Keratinocyte (primary cell): ENCODE results near the gene ARID1B. TPM values are rescaled to one million over a fixed set of nuclear protein-coding genes. Genes with fewer than 3 reads are reported as not detected.

ENCODE experiments used
- DNase-seq: peaks from one replicate; pipeline ENCODE4 v3.0.0-alpha.2; 2011; ENCODE audit warnings: low read depth, missing footprints, low spot score
- FAIRE-seq: peaks from 2 replicates; lab custom pipeline; 2011; peaks lifted over from hg19 to GRCh38; lab: Jason Lieb, UNC
- H2AFZ ChIP-seq: 2 replicates; pipeline ENCODE4 v1.6.0; 2012; ENCODE audit warnings: low read length, control low read depth, inconsistent platforms; ENCODE audit not compliant: control insufficient read depth
- H3K27ac ChIP-seq: 2 replicates; pipeline ENCODE4 v1.5.1; 2011; ENCODE audit warnings: low read length; ENCODE audit not compliant: control insufficient read depth, insufficient read depth
- H3K27me3 ChIP-seq: 3 replicates; pipeline ENCODE4 v1.6.0; 2011; ENCODE audit warnings: low read length; ENCODE audit not compliant: control insufficient read depth, insufficient read depth; ENCODE audit errors: extremely low read depth
- H3K36me3 ChIP-seq, 2 experiments: 2 replicates in 1 of 2; 3 replicates in 1 of 2; pipeline ENCODE4 v1.5.1; 2011; ENCODE audit warnings: low read length in 2 of 2, mild to moderate bottlenecking in 1 of 2; ENCODE audit not compliant: control insufficient read depth in 2 of 2, insufficient read depth in 2 of 2; ENCODE audit errors: extremely low read depth in 1 of 2
- H3K4me1 ChIP-seq: 3 replicates; pipeline ENCODE4 v1.5.1; 2011; ENCODE audit warnings: low read length; ENCODE audit not compliant: control insufficient read depth, insufficient read depth; ENCODE audit errors: extremely low read depth
- H3K4me2 ChIP-seq: 3 replicates; pipeline ENCODE4 v1.6.0; 2011; ENCODE audit warnings: low read depth, low read length; ENCODE audit not compliant: control insufficient read depth, insufficient read depth; ENCODE audit errors: extremely low read depth
- H3K4me3 ChIP-seq, 3 experiments: fragments of 200-600 bp in 1 of 3; sonication (generic) in 1 of 3; 2 replicates in 2 of 3; 3 replicates in 1 of 3; pipeline ENCODE4 v1.5.1; 2011 to 2016; ENCODE audit warnings: low read length in 3 of 3, mild to moderate bottlenecking in 3 of 3, control low read depth in 2 of 3, inconsistent platforms in 1 of 3, low read depth in 1 of 3, mixed read lengths in 1 of 3, mixed run types in 1 of 3, moderate library complexity in 1 of 3; ENCODE audit not compliant: control insufficient read depth in 2 of 3, insufficient read depth in 2 of 3; ENCODE audit errors: extremely low read depth in 1 of 3
- H3K79me2 ChIP-seq: 2 replicates; pipeline ENCODE4 v1.6.0; 2012; ENCODE audit warnings: low read length; ENCODE audit not compliant: control insufficient read depth, insufficient read depth
- H3K9ac ChIP-seq: 3 replicates; pipeline ENCODE4 v1.6.0; 2011; ENCODE audit warnings: low read length; ENCODE audit not compliant: control insufficient read depth, insufficient read depth; ENCODE audit errors: extremely low read depth
- H3K9me1 ChIP-seq: 3 replicates; pipeline ENCODE4 v1.6.0; 2011; ENCODE audit warnings: low read length; ENCODE audit not compliant: control insufficient read depth, insufficient read depth; ENCODE audit errors: extremely low read depth
- H3K9me3 ChIP-seq: 2 replicates; pipeline ENCODE4 v1.5.1; 2012; ENCODE audit warnings: low read depth, low read length; ENCODE audit not compliant: control insufficient read depth
- H4K20me1 ChIP-seq: 3 replicates; pipeline ENCODE4 v1.6.0; 2011; ENCODE audit warnings: low read length; ENCODE audit not compliant: control insufficient read depth, insufficient read depth; ENCODE audit errors: extremely low read depth
- CTCF ChIP-seq, 3 experiments: IDR thresholded peaks in 1 of 3; conservative IDR thresholded peaks in 1 of 3; optimal IDR thresholded peaks in 1 of 3; 2 replicates in 2 of 3; 3 replicates in 1 of 3; pipeline versions ENCODE3 to v1.5.1; 2011; ENCODE audit warnings: low read length in 3 of 3, mild to moderate bottlenecking in 3 of 3, moderate library complexity in 2 of 3, control low read depth in 1 of 3, inconsistent platforms in 1 of 3; ENCODE audit not compliant: insufficient read depth in 2 of 3; ENCODE audit errors: extremely low read depth in 1 of 3
- EZH2 ChIP-seq: IDR thresholded peaks from one replicate; pipeline ENCODE4 v1.6.1; 2012; ENCODE audit warnings: inconsistent platforms, mild to moderate bottlenecking, low read length, moderate library complexity
- dilution Hi-C: fragments of 300-500 bp; cut with MboI; formaldehyde crosslinking; loops from one replicate; pipeline ENCODE4 v1.7.0; 2020; ENCODE audit warnings: low sequenced_read_pairs; ENCODE audit not compliant: extremely low pct_ligation_motif_present
- polyA plus RNA-seq, 5 experiments: library from polyadenylated mRNA; depleted of rRNA in 3 of 5; stranded (reverse) in 3 of 5; stranded (forward) in 1 of 5; unstranded in 1 of 5; fragments of >200 nt; gene quantifications; 1 replicate in 1 of 5; 2 replicates in 3 of 5; 3 replicates in 1 of 5; pipeline versions ENCODE4 v1.2.1 to v1.2.3, GENCODE V29; 2011 to 2012; ENCODE audit warnings: missing spikeins in 2 of 5, low read depth in 1 of 5, low replicate concordance in 1 of 5

The ARID1B gene
- polyA plus RNA-seq, 1 donor (not counting 4 experiments of a cell fraction or from before 2014, with no cell fraction given) = 14.9 TPM

DNA sequence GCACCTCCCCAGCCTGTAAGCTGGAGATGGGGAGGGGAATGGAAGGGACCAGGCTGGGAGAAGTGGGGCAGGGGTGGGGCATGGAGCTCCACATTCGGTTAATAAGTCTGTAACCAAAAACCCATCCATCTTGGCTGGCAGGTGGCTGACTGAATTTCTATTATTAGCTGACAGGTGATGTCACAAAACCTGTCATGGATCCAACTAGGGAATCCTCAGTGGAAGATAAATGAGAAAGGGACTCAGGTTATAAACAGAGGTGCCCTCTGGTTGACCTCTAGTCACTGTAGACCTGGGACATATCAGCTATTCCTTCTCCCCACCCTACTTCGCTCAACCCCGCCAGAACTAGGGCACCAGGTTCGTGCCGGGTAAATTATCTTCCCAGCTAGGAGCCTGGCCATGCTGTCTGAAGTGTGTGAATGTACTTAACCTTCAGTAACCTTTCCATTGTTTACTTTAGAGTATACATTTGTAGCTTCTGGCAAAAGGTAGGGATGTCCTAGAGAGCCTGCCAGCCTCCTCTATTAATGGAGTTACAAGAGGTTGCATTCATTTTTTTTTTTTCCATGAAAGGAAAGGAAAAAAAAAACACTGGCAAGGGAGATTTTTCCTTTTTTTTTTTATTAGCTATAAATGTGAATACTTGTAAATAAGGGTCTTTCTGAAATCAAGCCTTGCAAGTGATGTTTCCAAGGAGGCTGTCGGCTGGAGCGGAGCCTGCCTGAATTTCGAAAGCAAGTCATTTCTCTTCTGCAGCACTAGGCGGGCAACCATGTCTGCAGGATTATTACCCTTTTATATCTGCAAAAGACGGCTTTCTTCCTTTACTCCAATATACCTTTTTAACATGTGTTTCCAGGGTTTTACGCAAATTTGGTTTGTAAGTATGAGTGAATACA, 410.3 kb downstream of the ARID1B start:
- Histone ChIP-seq H3K79me2 (no peaks in the 10 kb centered on the region), H3K36me3 (peaks cover 11 to 18% of the 10 kb centered on the region in 2 experiments), H2AFZ (no peak overlapping the region), H3K27me3 (no peaks in the 10 kb centered on the region), H3K9me3 (no peaks in the 10 kb centered on the region), H3K4me3 (no peak overlapping the region), H3K4me1 (peaks cover 10% of the 10 kb centered on the region), H4K20me1 (no peaks in the 10 kb centered on the region), H3K9me1 (no peaks in the 10 kb centered on the region), H3K27ac (no peak overlapping the region), H3K9ac (no peak overlapping the region), H3K4me2 (no peak overlapping the region)
- TF ChIP-seq EZH2 (no peak), CTCF (optimal IDR thresholded peaks at IDR 0.05 in 1 of 3, IDR thresholded peaks at IDR 0.05 in 1 of 3, conservative IDR thresholded peaks at IDR 0.05 in 1 of 3; ENCODE audit: extremely low read depth in 1 of 3, insufficient read depth in 2 of 3, low read length in 3 of 3) (no peak)
- FAIRE-seq (no peak), DNase-seq (no peak)
- dilution Hi-C loops = no loop called here

DNA sequence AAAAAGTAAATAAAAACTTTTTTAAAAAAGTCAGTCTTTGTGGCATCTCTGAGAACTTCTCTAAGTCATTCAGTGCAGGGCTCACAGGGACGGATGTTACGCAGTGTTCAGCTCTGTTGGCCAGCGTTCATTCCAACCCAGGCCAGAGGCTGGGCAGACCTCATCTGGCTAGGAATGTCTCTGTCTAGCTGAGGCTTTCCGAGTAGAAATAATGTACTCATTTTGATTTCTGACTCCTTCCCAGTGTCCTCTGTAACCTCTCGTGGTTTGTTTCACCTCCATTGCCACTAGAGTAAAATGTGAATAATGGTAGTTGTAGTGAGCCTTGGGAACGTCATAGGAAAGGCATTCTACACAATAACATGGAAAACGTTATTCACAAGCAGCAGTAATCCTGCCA, 411.0 kb downstream of the ARID1B start:
- Histone ChIP-seq H3K9me3 (no peaks in the 10 kb centered on the region), H2AFZ (no peak overlapping the region), H4K20me1 (no peaks in the 10 kb centered on the region), H3K9ac (no peak overlapping the region), H3K4me2 (no peak overlapping the region), H3K9me1 (no peaks in the 10 kb centered on the region), H3K4me3 (no peak overlapping the region), H3K36me3 (peaks cover 11 to 12% of the 10 kb centered on the region in 2 experiments), H3K27me3 (no peaks in the 10 kb centered on the region), H3K27ac (no peak overlapping the region), H3K79me2 (no peaks in the 10 kb centered on the region), H3K4me1 (peaks cover 10% of the 10 kb centered on the region)
- dilution Hi-C loops = no loop called here
- no peak for TF ChIP-seq EZH2
- no peak for DNase-seq
- FAIRE-seq = no peak
